Right renal pelvis (tissue), 4 donors: Measurements from ENCODE around the gene MEPE. TPM values are rescaled to one million over a fixed set of nuclear protein-coding genes. Genes with fewer than 3 reads are reported as not detected.
"Not testable (repeated sequence)": the region's sequence is repeated elsewhere in the genome, so short reads cannot be mapped to it uniquely, and the experiment has no call there.

ENCODE experiments used
- DNase-seq, 4 donors: peaks; one replicate each; pipeline ENCODE4 v3.0.0-alpha.2; 2013; ENCODE audit warnings: low read depth in 4 of 4, low spot score in 3 of 4, missing footprints in 1 of 4
- polyA plus RNA-seq, 4 donors: library from polyadenylated mRNA; unstranded; fragments of 120-200 nt; gene quantifications; one replicate each; pipeline ENCODE4 v1.2.1, GENCODE V29; 2013; ENCODE audit not compliant: insufficient read length in 4 of 4

MEPE gene
- polyA plus RNA-seq, 4 donors, result not detected

GRCh38 chr4:87882321-87882720, 49.6 kb downstream of the MEPE start:
- DNase-seq, result no peak

- no peak for DNase-seq
Measured at GRCh38 chr4:87882861-87883260, 50.1 kb downstream of the MEPE start.

GRCh38 chr4:87884976-87885549, 52.3 kb downstream of the MEPE start:
- DNase-seq, result no peak

GRCh38 chr4:87886083-87886482, 53.3 kb downstream of the MEPE start:
- DNase-seq, result no peak

- DNase-seq, result not testable (repeated sequence)
Measured at GRCh38 chr4:87890753-87891152, 58.0 kb downstream of the MEPE start.

GRCh38 chr4:87895964-87896621, 63.3 kb downstream of the MEPE start:
- no peak for DNase-seq

Other genes starting within 250 kb of the MEPE start
- not detected for gene DSPP, start 224.4 kb upstream of the MEPE start, polyA plus RNA-seq
- under 1 TPM in 1 of 4 donors, not detected in 3; 0.01 TPM for gene DMP1, start 182.7 kb upstream of the MEPE start, polyA plus RNA-seq
- gene IBSP, start 33.4 kb upstream of the MEPE start, polyA plus RNA-seq, result not detected
- 100 to 1,000 TPM; 140 to 306 (median 197) TPM for gene SPP1, start 142.7 kb downstream of the MEPE start, polyA plus RNA-seq
- gene PKD2, start 174.7 kb downstream of the MEPE start, polyA plus RNA-seq, result 10 to 100 TPM; 60.2 to 77.0 (median 68.6) TPM